ENCODE data around the gene SPRED3.

The SPRED3 gene

GRCh38 chr19:38374332-38375097 lies 14.0 kb upstream of the SPRED3 start, which contains the start of gene PSMD8:
TSS of gene PSMD8 (plus strand) at chr19:38374571. CDS start at chr19:38374602, 31 bp downstream.
- peak within 1 kb of the TSS; percentile 93 for H3K4me3 ChIP-seq (ENCODE audit: low read depth, low read length)
- TF ChIP-seq, protein P1, sequence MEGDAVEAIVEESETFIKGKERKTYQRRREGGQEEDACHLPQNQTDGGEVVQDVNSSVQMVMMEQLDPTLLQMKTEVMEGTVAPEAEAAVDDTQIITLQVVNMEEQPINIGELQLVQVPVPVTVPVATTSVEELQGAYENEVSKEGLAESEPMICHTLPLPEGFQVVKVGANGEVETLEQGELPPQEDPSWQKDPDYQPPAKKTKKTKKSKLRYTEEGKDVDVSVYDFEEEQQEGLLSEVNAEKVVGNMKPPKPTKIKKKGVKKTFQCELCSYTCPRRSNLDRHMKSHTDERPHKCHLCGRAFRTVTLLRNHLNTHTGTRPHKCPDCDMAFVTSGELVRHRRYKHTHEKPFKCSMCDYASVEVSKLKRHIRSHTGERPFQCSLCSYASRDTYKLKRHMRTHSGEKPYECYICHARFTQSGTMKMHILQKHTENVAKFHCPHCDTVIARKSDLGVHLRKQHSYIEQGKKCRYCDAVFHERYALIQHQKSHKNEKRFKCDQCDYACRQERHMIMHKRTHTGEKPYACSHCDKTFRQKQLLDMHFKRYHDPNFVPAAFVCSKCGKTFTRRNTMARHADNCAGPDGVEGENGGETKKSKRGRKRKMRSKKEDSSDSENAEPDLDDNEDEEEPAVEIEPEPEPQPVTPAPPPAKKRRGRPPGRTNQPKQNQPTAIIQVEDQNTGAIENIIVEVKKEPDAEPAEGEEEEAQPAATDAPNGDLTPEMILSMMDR (IDR thresholded peaks at IDR 0.05; ENCODE audit: low read depth, low read length), result no peak

DNA sequence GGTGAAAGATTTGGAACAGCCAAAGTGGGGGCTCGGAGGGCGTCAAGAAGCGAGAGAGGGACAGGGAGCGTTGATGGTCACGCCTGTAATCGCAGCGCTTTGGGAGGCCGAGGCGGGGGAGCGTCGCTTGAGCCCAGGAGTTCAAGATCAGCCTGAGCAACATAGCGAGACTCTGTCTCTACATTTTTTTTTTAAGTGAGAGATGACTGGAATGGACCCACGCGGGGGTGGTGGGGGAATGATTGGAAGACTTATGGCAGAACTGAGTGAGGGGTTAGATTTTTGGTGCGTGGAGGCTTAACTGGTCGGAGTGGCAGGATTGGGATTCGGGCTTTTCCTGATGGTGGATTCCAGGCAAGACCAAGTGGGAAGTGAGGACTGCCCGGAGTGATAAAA lies 13.4 kb upstream of the SPRED3 start:
- TF ChIP-seq, protein P1 (IDR thresholded peaks at IDR 0.05; ENCODE audit: low read depth, low read length), result no peak

DNA sequence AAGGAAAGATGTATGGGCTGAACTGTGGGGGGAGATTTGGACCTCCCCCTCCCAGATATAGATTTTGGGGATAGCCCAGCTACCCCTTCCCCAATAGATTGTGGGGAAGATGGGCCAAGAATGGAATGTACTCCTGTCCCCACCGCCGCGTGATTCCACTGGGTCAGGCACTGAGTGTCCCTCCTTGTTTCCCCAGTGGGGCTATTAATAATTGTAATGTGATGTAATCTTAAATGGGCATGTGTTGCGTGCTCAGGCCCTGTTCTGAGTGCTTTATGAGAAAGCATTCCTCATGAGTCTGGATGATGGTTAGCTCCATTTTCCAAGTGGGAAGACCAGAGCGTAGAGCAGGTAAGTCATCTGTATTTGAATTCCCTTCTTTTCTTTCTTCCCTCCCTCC lies 12.7 kb upstream of the SPRED3 start:
- peak overlapping the region; percentile 93 for H3K4me3 ChIP-seq (ENCODE audit: low read depth, low read length)
- TF ChIP-seq, protein P1 (IDR thresholded peaks at IDR 0.05; ENCODE audit: low read depth, low read length), result no peak

More for the DNA sequence above, 13.4 kb upstream of the SPRED3 start:
- peak overlapping the region; percentile 93 for H3K4me3 ChIP-seq (ENCODE audit: low read depth, low read length)

- peak overlapping the region; percentile 93 for H3K4me3 ChIP-seq (ENCODE audit: low read depth, low read length)
- TF ChIP-seq, protein P1 (IDR thresholded peaks at IDR 0.05; ENCODE audit: low read depth, low read length), result no peak
Measured at GRCh38 chr19:38376576-38376975, 11.9 kb upstream of the SPRED3 start.

GRCh38 chr19:38377052-38377451 lies 11.4 kb upstream of the SPRED3 start:
- H3K4me3 ChIP-seq (ENCODE audit: low read depth, low read length), result no peak overlapping the region
- TF ChIP-seq, protein P1 (IDR thresholded peaks at IDR 0.05; ENCODE audit: low read depth, low read length), result no peak

DNA sequence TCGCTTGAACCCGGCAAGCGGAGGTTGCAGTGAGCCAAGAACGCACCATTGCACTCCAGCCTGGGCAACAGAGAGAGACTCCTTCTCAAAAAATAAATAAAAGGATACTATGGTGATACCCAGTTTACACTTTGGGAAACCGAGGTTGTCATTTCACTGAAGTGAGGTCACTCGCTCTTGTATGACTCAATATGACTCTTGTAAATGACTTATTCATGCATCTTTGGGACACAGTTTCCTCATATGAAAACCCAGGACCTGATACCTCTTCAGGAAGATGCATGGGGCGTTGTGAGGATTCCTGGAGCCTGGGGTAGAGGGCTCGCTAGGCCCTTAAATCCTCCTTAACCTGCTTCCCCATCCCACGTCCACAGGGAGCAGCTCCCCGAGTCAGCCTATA lies 9.6 kb upstream of the SPRED3 start:
- TF ChIP-seq, protein P1 (IDR thresholded peaks at IDR 0.05; ENCODE audit: low read depth, low read length), result no peak
- H3K4me3 ChIP-seq (ENCODE audit: low read depth, low read length), result no peak overlapping the region

DNA sequence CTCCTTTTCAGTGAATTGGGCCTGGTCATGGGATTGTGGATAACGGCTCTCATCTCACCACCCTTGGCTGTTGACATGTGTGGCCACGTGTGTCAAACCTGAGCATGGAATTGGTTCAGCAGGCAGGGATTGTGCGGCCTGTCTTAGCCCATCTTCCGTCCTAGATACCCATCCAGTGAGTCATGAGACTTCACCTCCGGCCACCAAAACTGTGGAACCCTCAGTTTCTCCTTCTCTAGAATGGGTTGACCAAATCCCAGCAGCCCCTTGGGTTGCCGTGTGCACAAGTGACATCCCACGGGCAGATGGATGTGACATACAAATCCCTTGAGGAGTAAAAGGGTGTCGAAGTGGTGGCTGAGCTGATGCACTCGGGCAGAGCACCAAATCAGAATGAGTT lies 7.4 kb upstream of the SPRED3 start:
- TF ChIP-seq, protein P1 (IDR thresholded peaks at IDR 0.05; ENCODE audit: low read depth, low read length), result no peak

More for the DNA sequence above, 7.4 kb upstream of the SPRED3 start:
- no peak overlapping the region for H3K4me3 ChIP-seq (ENCODE audit: low read depth, low read length)

Measured in WI38 (cell line).